ENCODE results near the gene OPRD1.

DNA sequence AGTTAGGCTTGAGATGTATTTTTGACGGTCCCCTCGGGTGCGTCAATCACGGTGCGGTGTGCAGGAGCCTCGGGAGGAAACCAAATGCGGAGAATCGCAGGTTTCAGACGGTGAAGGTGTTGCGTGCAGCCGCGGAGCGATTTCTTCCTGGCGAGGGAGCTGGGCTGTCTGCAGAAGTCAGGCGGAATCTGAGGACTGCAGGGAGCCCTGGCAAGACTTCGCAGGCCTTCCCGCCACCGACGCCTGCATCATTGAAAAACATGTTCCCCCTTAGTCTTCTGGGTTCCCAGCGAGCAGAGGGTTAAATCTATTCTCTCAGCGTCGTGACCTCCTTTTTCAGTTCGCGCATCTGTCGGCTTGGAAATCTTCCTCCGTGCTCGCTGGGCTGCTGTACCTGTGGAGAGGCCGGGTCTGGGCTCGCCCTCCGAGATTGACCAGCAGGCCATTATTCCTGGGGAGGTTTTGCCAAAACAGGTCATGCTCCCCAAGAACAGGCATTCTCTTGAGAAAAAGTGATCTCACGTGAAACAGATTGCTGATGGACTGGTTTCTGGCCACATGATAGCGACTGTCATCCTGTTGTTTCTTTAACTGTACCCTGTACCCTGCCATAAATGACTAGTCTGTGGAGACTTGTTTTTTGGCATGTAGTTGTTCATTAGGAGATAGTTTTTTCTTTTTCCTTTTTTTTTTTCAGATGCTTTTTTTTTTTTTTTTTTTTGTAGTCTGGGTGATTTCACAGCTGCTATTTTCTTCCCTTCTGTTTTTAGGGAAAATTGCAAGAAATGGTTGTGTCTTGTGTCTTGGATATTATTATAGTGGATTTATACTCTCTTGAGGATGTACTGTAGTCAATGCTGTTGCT is 103.3 kb downstream of the OPRD1 start:
- TF ChIP-seq, protein P1, sequence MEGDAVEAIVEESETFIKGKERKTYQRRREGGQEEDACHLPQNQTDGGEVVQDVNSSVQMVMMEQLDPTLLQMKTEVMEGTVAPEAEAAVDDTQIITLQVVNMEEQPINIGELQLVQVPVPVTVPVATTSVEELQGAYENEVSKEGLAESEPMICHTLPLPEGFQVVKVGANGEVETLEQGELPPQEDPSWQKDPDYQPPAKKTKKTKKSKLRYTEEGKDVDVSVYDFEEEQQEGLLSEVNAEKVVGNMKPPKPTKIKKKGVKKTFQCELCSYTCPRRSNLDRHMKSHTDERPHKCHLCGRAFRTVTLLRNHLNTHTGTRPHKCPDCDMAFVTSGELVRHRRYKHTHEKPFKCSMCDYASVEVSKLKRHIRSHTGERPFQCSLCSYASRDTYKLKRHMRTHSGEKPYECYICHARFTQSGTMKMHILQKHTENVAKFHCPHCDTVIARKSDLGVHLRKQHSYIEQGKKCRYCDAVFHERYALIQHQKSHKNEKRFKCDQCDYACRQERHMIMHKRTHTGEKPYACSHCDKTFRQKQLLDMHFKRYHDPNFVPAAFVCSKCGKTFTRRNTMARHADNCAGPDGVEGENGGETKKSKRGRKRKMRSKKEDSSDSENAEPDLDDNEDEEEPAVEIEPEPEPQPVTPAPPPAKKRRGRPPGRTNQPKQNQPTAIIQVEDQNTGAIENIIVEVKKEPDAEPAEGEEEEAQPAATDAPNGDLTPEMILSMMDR (conservative IDR thresholded peaks at IDR 0.05; ENCODE audit: low read length) = no peak
- TF ChIP-seq EZH2phosphoT487 (IDR thresholded peaks at IDR 0.05; ENCODE audit: borderline replicate concordance) = no peak

Measured in Loucy (cell line).